HCT116 (cell line): Measurements from ENCODE around the gene AKAP13. TPM values are rescaled to one million over a fixed set of nuclear protein-coding genes. Genes with fewer than 3 reads are reported as not detected.

Experiments
- ATAC-seq: fragments of 200-7000 bp; cut with Tn5 transposase; 2 replicates; pipeline ENCODE4 v1.9.1; 2020; ENCODE audit warnings: mild to moderate bottlenecking, moderate library complexity
- BruUV-seq: library from RNA; stranded (reverse); fragments of 400-500 nt; replicated peaks from 2 replicates; lab custom pipeline; 2021; lab: Mats Ljungman, UMichigan
- CTCF ChIA-PET: fragments of 300-600 bp; sonication (Branson Sonifier 250); formaldehyde crosslinking; loops from one replicate; lab custom pipeline; 2021; ENCODE audit warnings: antibody characterized with exemption; lab: Charles Lee
- POLR2A ChIA-PET: fragments of 300-600, 350-600 bp; sonication (Branson Sonifier 250); formaldehyde crosslinking; loops from one replicate; lab custom pipeline; 2021; ENCODE audit warnings: antibody characterized with exemption; lab: Charles Lee
- RAD21 ChIA-PET, 2 experiments: fragments of 300-600 bp; sonication (Branson Sonifier 250); formaldehyde crosslinking; loops; one replicate each; lab custom pipeline; 2023; ENCODE audit warnings: low total read pairs in 2 of 2; ENCODE audit not compliant: uncharacterized antibody in 2 of 2, unreplicated experiment in 2 of 2, low non-redundant PET in 1 of 2; lab: Charles Lee
- DNase-seq: peaks from one replicate; pipeline ENCODE4 v3.0.0-alpha.2; 2010; ENCODE audit warnings: low read depth, low spot score
- H2AFZ ChIP-seq: fragments of 200-600 bp; shearing (Covaris generic), sonication (generic); 2 replicates; pipeline ENCODE4 v1.6.1; 2017; ENCODE audit warnings: low read depth, mixed run types, mixed read lengths, antibody characterized with exemption, low read length; ENCODE audit not compliant: poor library complexity, severe bottlenecking
- H3K27ac ChIP-seq: 2 replicates; pipeline ENCODE4 v1.5.1; 2012; ENCODE audit warnings: low read depth, low read length
- H3K27me3 ChIP-seq: fragments of 200-600 bp; sonication (generic); 2 replicates; pipeline ENCODE4 v1.6.1; 2016; ENCODE audit warnings: mixed run types, low read length, mixed read lengths; ENCODE audit not compliant: insufficient read depth
- H3K36me3 ChIP-seq, 2 experiments: fragments of 200-500 bp in 1 of 2; fragments of 200-600 bp in 1 of 2; sonication (Bioruptor generic) in 1 of 2; sonication (generic) in 1 of 2; 2 replicates each; pipeline versions ENCODE4 v1.5.1 to v1.6.1; 2014 to 2016; ENCODE audit warnings: low read length in 2 of 2, inconsistent platforms in 1 of 2, mixed read lengths in 1 of 2, mixed run types in 1 of 2; ENCODE audit not compliant: insufficient read depth in 2 of 2, control insufficient read depth in 1 of 2
- H3K4me1 ChIP-seq, 2 experiments: fragments of 200-600 bp in 1 of 2; sonication (generic) in 1 of 2; 2 replicates each; pipeline versions ENCODE4 v1.5.1 to v1.6.1; 2012 to 2017; ENCODE audit warnings: low read length in 2 of 2, inconsistent platforms in 1 of 2, mild to moderate bottlenecking in 1 of 2, mixed read lengths in 1 of 2, mixed run types in 1 of 2, moderate library complexity in 1 of 2; ENCODE audit not compliant: insufficient read depth in 2 of 2, control insufficient read depth in 1 of 2
- H3K4me2 ChIP-seq: fragments of 200-600 bp; sonication (generic); 2 replicates; pipeline ENCODE4 v1.6.1; 2017; ENCODE audit warnings: mixed run types, low read length, mixed read lengths
- H3K4me3 ChIP-seq, 2 experiments: fragments of 200-600 bp in 1 of 2; sonication (generic) in 1 of 2; replicated peaks in 1 of 2; 2 replicates each; pipeline ENCODE4 v1.5.1; 2011 to 2016; ENCODE audit warnings: low read length in 2 of 2, control low read depth in 1 of 2, low read depth in 1 of 2, mild to moderate bottlenecking in 1 of 2, mixed read lengths in 1 of 2, mixed run types in 1 of 2
- H3K79me2 ChIP-seq: fragments of 200-600 bp; sonication (generic); 2 replicates; pipeline ENCODE4 v1.6.1; 2017; ENCODE audit warnings: mild to moderate bottlenecking, mixed run types, low read length, moderate library complexity, mixed read lengths; ENCODE audit not compliant: insufficient read depth
- H3K9ac ChIP-seq: fragments of 200-600 bp; sonication (generic); 2 replicates; pipeline ENCODE4 v1.6.1; 2016; ENCODE audit warnings: low read length, mixed read lengths
- H3K9me2 ChIP-seq: fragments of 200-600 bp; sonication (generic), shearing (Covaris generic); 2 replicates; pipeline ENCODE4 v1.6.1; 2017; ENCODE audit warnings: mixed run types, mild to moderate bottlenecking, moderate library complexity; ENCODE audit not compliant: insufficient read depth
- H3K9me3 ChIP-seq, 2 experiments: fragments of 200-500 bp in 1 of 2; fragments of 200-600 bp in 1 of 2; sonication (Bioruptor generic) in 1 of 2; sonication (generic) in 1 of 2; 2 replicates each; pipeline ENCODE4 v1.6.1; 2014 to 2017; ENCODE audit warnings: low read length in 2 of 2, mixed read lengths in 2 of 2, inconsistent platforms in 1 of 2, low read depth in 1 of 2, mild to moderate bottlenecking in 1 of 2, mixed run types in 1 of 2, moderate library complexity in 1 of 2; ENCODE audit not compliant: control insufficient read depth in 1 of 2, insufficient read depth in 1 of 2
- H4K20me1 ChIP-seq: fragments of 200-600 bp; sonication (generic), shearing (Covaris generic); 2 replicates; pipeline ENCODE4 v1.6.1; 2017; ENCODE audit warnings: mixed run types, mild to moderate bottlenecking, moderate library complexity; ENCODE audit not compliant: insufficient read depth
- CTCF ChIP-seq, 3 experiments: fragments of 200-600 bp in 1 of 3; sonication (generic) in 1 of 3; IDR thresholded peaks in 2 of 3; conservative IDR thresholded peaks in 1 of 3; 2 replicates each; pipeline ENCODE4 v1.5.1; 2012 to 2017; ENCODE audit warnings: low read depth in 2 of 3, low read length in 2 of 3, antibody characterized with exemption in 1 of 3, borderline replicate concordance in 1 of 3, control low read depth in 1 of 3, mild to moderate bottlenecking in 1 of 3, mixed read lengths in 1 of 3, mixed run types in 1 of 3, moderate library complexity in 1 of 3; ENCODE audit not compliant: insufficient read depth in 1 of 3
- EGR1 ChIP-seq: IDR thresholded peaks from 2 replicates; pipeline ENCODE4 v1.6.1; 2012; ENCODE audit warnings: low read depth
- FOSL1 ChIP-seq: IDR thresholded peaks from 2 replicates; pipeline ENCODE4 v1.6.1; 2012; ENCODE audit warnings: low read depth
- JUND ChIP-seq: IDR thresholded peaks from 2 replicates; pipeline ENCODE4 v1.6.1; 2012
- RAD21 ChIP-seq: IDR thresholded peaks from 2 replicates; pipeline ENCODE4 v1.6.1; 2012; ENCODE audit warnings: low read depth, mild to moderate bottlenecking
- TCF7L2 ChIP-seq: IDR thresholded peaks from 2 replicates; pipeline ENCODE4 v1.7.0; 2011; ENCODE audit warnings: borderline replicate concordance, inconsistent platforms; ENCODE audit not compliant: insufficient read depth, insufficient read length; ENCODE audit errors: extremely low read depth
- ZBTB33 ChIP-seq: IDR thresholded peaks from 2 replicates; pipeline ENCODE4 v1.6.1; 2011; ENCODE audit warnings: mild to moderate bottlenecking, low read length, moderate library complexity; ENCODE audit not compliant: insufficient replicate concordance; ENCODE audit errors: extremely low read depth
- ZNF274 ChIP-seq: fragments of 200-500 bp; sonication (Bioruptor generic); IDR thresholded peaks from 2 replicates; pipeline ENCODE4 v1.6.1; 2014; ENCODE audit warnings: mild to moderate bottlenecking, low read depth, low read length, inconsistent platforms
- intact Hi-C: fragments of 100-400 bp; cut with micrococcal nuclease; formaldehyde crosslinking; loops from 2 replicates; pipeline ENCODE4 v1.10.0; 2022
- total RNA-seq: library from RNA; stranded (reverse); gene quantifications from one replicate; pipeline ENCODE4 v1.2.1, GENCODE V29; 2021; ENCODE audit not compliant: unreplicated experiment

Gene AKAP13
- total RNA-seq, 1 experiment from 2014 or later, result 43.1 TPM

DNA sequence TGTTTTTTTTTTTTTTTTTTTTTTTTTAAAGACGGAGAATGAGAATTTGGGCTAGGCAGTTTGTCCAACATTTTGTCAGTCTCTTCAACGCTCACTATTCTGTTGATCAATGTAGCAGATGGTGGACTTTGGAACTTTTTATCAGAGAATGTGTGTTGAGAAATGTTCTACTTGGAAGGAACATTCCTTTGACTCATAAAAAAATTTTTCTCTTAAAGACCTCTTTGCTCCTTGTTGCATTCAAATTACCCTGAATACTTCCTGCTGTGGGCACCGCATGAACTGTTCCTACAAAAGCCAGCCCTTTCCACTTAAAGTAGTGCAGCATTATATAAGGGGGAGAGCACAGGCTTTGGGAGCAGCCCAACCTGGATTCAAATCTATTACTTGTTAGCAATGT lies 182.9 kb downstream of the AKAP13 start:
- Histone ChIP-seq H3K79me2 (no peaks in the 10 kb centered on the region), H3K4me2 (no peak overlapping the region), H3K9me2 (no peaks in the 10 kb centered on the region), H3K36me3 (no peaks in the 10 kb centered on the region), H3K4me1 (no peaks in the 10 kb centered on the region), H3K9ac (no peak overlapping the region), H3K27ac (no peak overlapping the region), H2AFZ (no peak overlapping the region), H4K20me1 (no peaks in the 10 kb centered on the region), H3K9me3 (no peaks in the 10 kb centered on the region), H3K4me3 (no peak overlapping the region), H3K27me3 (no peaks in the 10 kb centered on the region)
- BruUV-seq, result no TSS peak
- DNase-seq (no peak), ATAC-seq (no peak)
- ChIA-PET RAD21 (no interaction called here), CTCF (no interaction called here), POLR2A (no interaction called here)
- no peak for TF ChIP-seq ZNF274
- TF ChIP-seq FOSL1, result no peak
- TF ChIP-seq EGR1, result no peak
- TF ChIP-seq JUND, result no peak
- TF ChIP-seq CTCF (IDR thresholded peaks at IDR 0.05 in 2 of 3, conservative IDR thresholded peaks at IDR 0.05 in 1 of 3; ENCODE audit: borderline replicate concordance in 1 of 3, insufficient read depth in 1 of 3, low read depth in 2 of 3, low read length in 2 of 3), result no peak
- TF ChIP-seq RAD21, result no peak
- TF ChIP-seq TCF7L2, result no peak
- TF ChIP-seq ZBTB33, result no peak
- intact Hi-C loops, result no loop called here
